ENCODE measurements around the gene ATAD1. TPM values are rescaled to one million over a fixed set of nuclear protein-coding genes. Genes with fewer than 3 reads are reported as not detected.

The ATAD1 gene
- total and polyA plus RNA-seq, 10 of the 15 experiments (the other 5 are each of a cell fraction or from before 2014, with no cell fraction given), result 24.7 to 59.3 (median 41.1) TPM

- H3K9me3 ChIP-seq (replicated peaks; ENCODE audit: control insufficient read depth, insufficient read depth, low read length), result peaks cover 8% of the 10 kb centered on the region
- intact Hi-C loops (cut with micrococcal nuclease; ENCODE audit: unreplicated experiment) (no loop called here), in situ Hi-C loops (cut with MboI) (no loop called here)
- SMC1A ChIA-PET (ENCODE audit: uncharacterized antibody, unreplicated experiment), result interaction anchor here (0.7 to 2.9 kb wide), 6 partner anchors 10 to 56 kb away, joined by 3 to 21 read pairs (median 3); partner anchors contain the start of gene ATAD1
- H3K36me3 ChIP-seq (ENCODE audit: control insufficient read depth in 2 of 2, insufficient read depth in 2 of 2, low read length in 1 of 2), result peaks cover 0 to 24% of the 10 kb centered on the region in 2 experiments; a peak in 2 of 4 replicates
- H3K4me3 ChIP-seq, result no peak overlapping the region
- H3K27ac ChIP-seq (ENCODE audit: control insufficient read depth, insufficient read depth), result no peak overlapping the region
- H3K9ac ChIP-seq (ENCODE audit: control insufficient read depth, insufficient read depth, low read length), result no peak overlapping the region
- no peak overlapping the region for H2AFZ ChIP-seq (ENCODE audit: control insufficient read depth, low read depth, low read length)
- FAIRE-seq, result no peak
- CTCF ChIA-PET, result interaction anchor here (0.8 to 3.0 kb wide), 4 partner anchors 10 to 585 kb away, joined by 3 to 14 read pairs (median 4); no protein-coding TSS in a partner anchor
- POLR2A ChIA-PET, result interaction anchor here (1.2 kb wide), 1 partner anchor 12 kb away, joined by 3 read pairs; no protein-coding TSS in a partner anchor
- no peaks in the 10 kb centered on the region for H3K4me1 ChIP-seq (ENCODE audit: control insufficient read depth, insufficient read depth, low read length)
- no peaks in the 10 kb centered on the region for H3K27me3 ChIP-seq (replicated peaks in 1 of 2; ENCODE audit: control insufficient read depth in 2 of 2, insufficient read depth in 2 of 2, low read length in 1 of 2)
- no peak for DNase-seq (ENCODE audit: low read depth, low spot score)
- RAD21 ChIA-PET (ENCODE audit: unreplicated experiment), result no interaction called here
- peaks cover 49% of the 10 kb centered on the region for H3K79me2 ChIP-seq (ENCODE audit: control insufficient read depth, insufficient read depth, low read length)
- H4K20me1 ChIP-seq (ENCODE audit: control insufficient read depth, insufficient read depth), result no peaks in the 10 kb centered on the region
- H3K4me2 ChIP-seq (ENCODE audit: control insufficient read depth, insufficient read depth), result no peak overlapping the region
- TF ChIP-seq ATF7 (IDR thresholded peaks at IDR 0.05; ENCODE audit: low read depth) (peak; percentile 60), SUPT20H (IDR thresholded peaks at IDR 0.05; ENCODE audit: borderline replicate concordance, control insufficient read depth, low read depth, low read length) (no peak), RELB (IDR thresholded peaks at IDR 0.05; ENCODE audit: low read depth) (peak; percentile 57; the same call in 1 of the 2 replicates), MTA2 (IDR thresholded peaks at IDR 0.05; ENCODE audit: low read depth) (peak; percentile 43; the same call in 1 of the 2 replicates), HDAC6 (IDR thresholded peaks at IDR 0.05; ENCODE audit: unreplicated experiment) (no peak), RFX5 (IDR thresholded peaks at IDR 0.05; ENCODE audit: low read depth, low read length) (no peak), IKZF2 (IDR thresholded peaks at IDR 0.05) (peak; percentile 40 to 41; a peak in 2 of 4 replicates), RUNX3 (IDR thresholded peaks at IDR 0.05; ENCODE audit: low read length) (peak; percentile 36; the same call in 1 of the 2 replicates), POLR2AphosphoS2 (IDR thresholded peaks at IDR 0.05; ENCODE audit: low read depth, low read length) (no peak), IRF3 (IDR thresholded peaks at IDR 0.05) (no peak), IKZF1 (conservative IDR thresholded peaks at IDR 0.05) (peak; percentile 17; the same call in 1 of the 2 replicates)
- ATAC-seq, result peak; percentile 63
- no TSS peak for BruUV-seq (replicated peaks)
- WGBS (ENCODE audit: insufficient coverage, insufficient replicate concordance, low lambda C conversion rate, missing lambda C conversion rate), result 100% methylated on average over 2 of the region's 2 CpGs
These were observed 13.0 kb downstream of the ATAD1 start for GRCh38 chr10:87804939-87805569.

All from GM12878 (cell line).